IPS-18c (cell line): Measurements from ENCODE around the gene FBXO48.

Experiments
- H3K4me3 ChIP-seq: 2 replicates; pipeline ENCODE4 v1.7.0; 2013; ENCODE audit warnings: low read depth, mild to moderate bottlenecking, low read length, moderate library complexity; ENCODE audit not compliant: insufficient read depth
- H3K9me3 ChIP-seq: one replicate; pipeline ENCODE4 v1.6.1; 2013; ENCODE audit warnings: mild to moderate bottlenecking, low read length, moderate library complexity; ENCODE audit not compliant: control insufficient read depth, insufficient read depth

Gene FBXO48

DNA sequence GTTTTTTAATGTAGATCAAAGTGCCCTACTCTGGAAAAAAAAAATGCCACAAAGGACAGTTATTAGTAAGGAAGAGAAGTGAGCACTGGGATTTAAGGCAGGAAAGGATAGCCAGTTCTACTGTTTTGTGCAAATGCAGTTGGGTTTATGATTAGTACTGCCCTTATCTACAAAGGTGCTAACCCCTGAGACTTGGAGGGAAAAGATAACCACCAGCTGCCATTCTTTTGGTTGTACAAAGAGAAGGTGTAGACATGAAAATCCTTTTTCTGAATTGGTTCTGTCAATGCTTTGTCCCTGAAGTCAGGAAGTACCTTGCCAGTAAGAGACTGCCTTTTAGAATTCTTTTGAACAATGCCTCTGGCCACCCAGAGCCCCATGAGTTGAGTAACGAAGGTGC, 11.6 kb upstream of the FBXO48 start:
- Histone ChIP-seq H3K4me3 (no peak overlapping the region), H3K9me3 (no peaks in the 10 kb centered on the region)

DNA sequence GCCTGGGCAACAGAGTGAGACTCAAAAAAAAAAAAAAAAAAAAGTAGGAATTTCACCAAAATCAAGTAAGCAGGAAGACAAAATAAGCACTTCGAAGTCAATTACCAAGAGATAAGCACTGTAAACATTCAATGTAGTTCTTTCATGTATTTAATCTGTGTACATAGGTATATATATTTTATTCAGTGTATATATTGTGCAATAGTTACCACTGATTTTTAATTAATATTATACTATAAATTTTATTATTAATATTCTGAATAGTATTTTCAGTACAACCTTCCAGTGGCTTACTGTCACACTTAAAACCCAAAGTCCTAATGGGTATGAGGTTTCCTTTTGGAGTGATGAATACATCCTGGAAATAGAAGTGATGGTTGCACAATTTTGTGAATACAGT, 9.4 kb upstream of the FBXO48 start:
- H3K9me3 ChIP-seq, result no peaks in the 10 kb centered on the region
- H3K4me3 ChIP-seq, result no peak overlapping the region

DNA sequence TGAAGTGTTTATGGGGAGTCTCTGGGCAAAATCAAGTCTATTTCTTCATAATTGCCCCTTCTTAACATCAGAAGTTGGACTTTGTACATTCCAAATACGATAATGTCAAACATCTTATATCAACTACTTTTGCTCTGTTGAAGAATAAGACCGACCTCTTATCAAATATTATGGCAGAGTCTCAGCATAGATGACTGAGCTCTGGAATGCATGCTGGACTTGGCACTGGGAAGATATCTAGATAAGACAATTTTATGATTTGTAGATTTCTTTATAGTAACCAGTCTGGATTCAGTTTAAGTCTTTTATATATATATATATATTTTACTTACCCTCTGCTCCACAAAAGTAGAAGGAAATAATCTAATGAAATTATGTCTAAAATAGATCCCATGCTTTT, 8.5 kb upstream of the FBXO48 start:
- H3K9me3 ChIP-seq, result no peaks in the 10 kb centered on the region
- H3K4me3 ChIP-seq, result no peak overlapping the region

DNA sequence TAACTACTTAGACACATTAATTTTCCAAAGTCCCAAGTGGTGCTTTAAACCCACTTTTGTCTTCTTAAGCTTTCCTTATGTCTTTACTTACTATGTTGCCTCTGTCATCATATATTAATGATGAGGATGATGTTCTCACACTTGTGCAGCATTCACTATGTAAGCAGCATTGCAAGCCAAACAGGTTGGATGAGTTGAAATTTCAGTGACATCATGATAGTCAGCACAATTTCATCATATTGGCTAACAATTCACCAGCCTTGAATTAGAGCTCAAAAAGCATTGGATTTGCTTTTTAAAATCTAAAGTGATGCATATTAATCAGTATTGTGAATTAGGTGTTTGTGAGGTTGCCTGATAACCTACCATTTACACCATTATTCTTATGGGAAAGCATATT, 8.0 kb upstream of the FBXO48 start:
- H3K9me3 ChIP-seq, result no peaks in the 10 kb centered on the region
- no peak overlapping the region for H3K4me3 ChIP-seq

DNA sequence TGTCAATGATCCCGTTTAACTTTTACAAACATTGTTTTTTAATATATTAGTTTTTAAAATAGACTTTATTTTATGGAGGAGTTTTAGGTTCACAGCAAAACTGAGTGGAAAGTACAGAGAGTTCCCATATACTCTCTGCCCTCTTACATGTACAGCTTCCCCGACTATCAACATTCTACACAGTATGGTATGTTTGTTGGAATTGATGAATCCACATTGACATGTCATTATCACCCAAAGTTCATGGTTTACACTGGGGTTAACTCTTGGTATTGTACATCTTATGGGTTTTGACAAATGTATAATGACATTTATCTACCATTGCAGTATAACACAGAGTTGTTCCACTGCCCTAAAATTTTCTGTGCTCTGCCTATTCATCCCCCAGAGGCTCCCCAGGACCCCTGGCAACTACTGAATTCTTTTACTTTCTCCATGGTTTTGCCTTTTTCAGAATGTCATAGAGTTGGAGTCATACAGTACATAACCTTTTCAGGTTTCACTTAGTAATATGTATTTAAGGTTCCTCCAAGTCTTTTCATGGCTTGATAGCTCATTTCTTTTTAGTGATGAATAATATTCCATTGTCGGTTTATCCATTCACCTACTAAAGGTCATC, 5.8 kb upstream of the FBXO48 start:
- no peak overlapping the region for H3K4me3 ChIP-seq

DNA sequence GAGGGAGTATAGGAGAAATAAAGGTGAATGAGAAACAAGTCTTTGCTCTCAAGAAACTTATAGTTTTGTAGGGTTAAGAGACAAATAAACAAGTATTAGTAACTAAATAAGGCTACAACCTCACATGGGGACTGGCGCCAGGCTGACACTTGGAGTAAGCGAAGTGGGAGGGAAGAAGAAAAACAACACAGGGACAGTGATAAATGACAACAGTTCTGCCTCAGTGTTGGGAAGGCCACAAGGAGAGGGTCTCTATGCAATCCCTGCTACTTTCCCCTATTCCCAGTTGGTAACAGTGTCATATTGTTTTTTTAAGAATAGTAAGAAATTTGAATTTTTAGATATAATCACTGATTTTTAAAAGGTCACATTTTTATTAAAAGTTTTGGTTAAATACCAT, 4.3 kb upstream of the FBXO48 start:
- no peaks in the 10 kb centered on the region for H3K9me3 ChIP-seq
- no peak overlapping the region for H3K4me3 ChIP-seq

More for the DNA sequence above, 5.8 kb upstream of the FBXO48 start:
- no peaks in the 10 kb centered on the region for H3K9me3 ChIP-seq

DNA sequence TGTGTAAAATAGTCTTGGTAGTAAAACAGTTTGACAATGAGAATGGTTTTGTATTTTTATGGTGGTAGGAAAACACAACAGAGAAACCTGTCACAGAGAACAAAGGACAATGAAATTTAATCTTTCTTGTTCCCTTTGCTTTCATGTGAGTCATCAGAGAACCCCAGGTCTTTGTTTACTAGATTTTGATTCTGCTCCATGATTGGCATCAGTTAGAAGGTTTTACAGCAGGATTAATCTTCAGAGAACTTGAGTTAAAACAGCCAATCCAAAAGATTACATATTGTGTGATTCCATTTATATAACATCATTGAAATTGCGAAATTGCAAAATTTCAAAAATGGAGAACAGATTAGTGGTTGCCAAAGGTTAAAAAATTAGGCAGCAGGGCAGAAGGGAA, 2.8 kb upstream of the FBXO48 start:
- Histone ChIP-seq H3K4me3 (no peak overlapping the region), H3K9me3 (no peaks in the 10 kb centered on the region)

DNA sequence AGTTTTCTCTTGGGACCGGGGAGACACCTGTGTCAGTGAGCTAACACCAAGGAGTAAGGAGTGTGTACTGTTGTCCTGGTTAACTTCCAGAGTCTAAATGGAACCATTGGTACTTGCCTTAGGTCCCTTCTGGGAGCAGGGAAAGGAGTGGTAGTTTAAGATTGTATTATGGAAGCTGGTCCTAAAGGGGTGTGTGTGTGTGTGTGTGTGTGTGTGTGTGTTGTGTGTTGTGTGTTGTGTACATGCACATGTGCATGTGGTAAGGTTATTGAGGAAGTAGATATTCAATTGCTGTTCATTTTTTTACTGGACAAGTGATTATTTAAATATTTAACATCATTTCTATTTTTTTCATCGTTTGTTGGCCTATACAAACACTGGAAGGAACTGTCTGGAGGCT, 1.7 kb upstream of the FBXO48 start:
- H3K9me3 ChIP-seq, result no peaks in the 10 kb centered on the region
- H3K4me3 ChIP-seq, result no peak overlapping the region

DNA sequence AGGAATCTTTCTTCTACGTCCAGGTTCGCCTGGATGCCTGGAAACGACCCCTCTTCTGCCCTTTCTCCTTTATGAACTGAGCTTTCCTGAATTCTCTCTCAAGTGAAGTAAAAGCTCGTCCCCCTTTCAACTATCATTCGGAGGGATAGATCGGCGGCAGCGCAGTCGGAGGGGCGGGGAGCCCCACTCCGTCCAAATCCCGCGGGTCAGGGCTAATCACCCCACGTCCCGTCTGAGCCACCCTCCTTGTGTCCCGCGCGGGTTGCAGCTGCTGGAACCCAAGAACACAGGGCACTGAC, 367 bp downstream of the FBXO48 start:
- Histone ChIP-seq H3K9me3 (peaks cover 2% of the 10 kb centered on the region), H3K4me3 (peak overlapping the region; percentile 90)

DNA sequence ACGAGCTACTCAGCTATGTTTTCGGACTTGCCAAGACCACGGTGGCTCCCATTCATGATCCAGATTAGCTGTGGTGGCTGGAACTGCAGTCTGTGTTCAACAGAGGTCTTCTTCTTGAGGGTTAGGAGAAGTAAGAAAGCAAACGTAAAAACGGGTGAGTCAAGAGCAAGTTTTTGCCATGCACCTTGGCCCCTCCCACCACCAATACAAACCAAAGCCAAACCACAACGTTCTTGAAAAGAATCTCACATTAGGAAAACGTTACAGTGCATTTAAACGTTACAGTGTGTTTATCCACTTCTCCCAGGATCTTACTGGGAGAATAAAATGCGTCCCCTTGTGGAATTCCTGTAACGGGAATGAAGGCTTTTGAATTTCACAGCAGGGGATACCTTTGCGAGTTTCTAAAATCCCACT, 725 bp downstream of the FBXO48 start:
- Histone ChIP-seq H3K9me3 (peaks cover 2% of the 10 kb centered on the region), H3K4me3 (peak overlapping the region; percentile 90)

DNA sequence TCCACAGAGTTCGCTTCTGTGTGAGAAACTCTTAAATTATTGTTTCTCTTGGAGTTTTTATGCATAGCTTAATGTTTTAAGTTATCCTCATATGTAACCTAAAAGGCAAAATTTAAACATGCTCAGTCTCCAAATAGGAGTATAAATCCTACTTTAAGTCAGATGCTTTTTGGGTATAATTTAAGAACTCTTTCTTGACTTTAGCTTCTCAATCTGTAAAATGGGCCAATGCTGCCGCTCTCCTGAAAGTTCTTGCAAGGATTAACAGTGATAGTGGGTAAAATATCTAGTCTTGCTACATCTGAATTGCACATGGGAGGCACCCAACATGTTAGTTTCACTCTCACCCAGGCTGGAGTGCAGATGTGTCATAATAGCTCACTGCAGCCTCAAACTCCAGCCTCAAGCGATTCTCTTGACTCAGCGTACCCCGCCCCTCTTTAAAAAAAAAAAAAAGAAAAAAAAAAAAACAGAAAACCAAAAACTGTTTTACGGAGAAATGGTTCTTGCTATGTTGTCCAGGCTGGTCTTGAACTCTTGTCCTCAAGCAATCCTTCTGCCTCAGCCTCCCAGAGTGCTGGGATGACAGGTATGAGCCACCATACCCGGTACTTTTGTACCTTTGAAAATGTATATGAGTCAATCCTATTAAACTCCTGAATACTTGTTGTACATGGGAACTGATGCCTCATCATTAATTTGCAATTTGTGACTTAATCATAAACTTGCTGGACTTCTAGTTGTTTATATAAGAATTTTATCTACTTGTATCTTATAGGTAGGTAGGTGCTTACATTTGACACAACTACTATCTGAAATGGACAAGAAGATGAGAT, 1.8 kb downstream of the FBXO48 start:
- peaks cover 2% of the 10 kb centered on the region for H3K9me3 ChIP-seq
- H3K4me3 ChIP-seq, result no peak overlapping the region

DNA sequence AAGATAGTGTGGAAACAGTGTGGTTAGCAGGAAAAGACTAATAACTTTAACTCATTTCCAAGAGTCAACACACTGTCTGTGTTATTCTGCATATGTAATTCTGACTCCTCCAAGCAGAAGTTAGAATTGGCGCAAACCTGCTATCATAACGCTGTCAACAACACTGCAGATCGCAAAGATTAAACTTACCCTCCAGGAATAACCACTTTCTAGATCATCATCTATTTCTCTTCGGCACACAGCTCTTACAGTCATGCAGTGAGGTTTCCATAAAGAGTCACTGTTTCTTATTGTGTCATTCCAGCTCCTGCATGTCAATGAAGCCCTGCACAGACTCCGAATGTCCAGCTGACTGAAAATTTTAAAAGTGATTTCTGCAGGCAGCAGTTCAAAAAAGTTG, 2.4 kb downstream of the FBXO48 start:
- Histone ChIP-seq H3K4me3 (no peak overlapping the region), H3K9me3 (peaks cover 2% of the 10 kb centered on the region)

DNA sequence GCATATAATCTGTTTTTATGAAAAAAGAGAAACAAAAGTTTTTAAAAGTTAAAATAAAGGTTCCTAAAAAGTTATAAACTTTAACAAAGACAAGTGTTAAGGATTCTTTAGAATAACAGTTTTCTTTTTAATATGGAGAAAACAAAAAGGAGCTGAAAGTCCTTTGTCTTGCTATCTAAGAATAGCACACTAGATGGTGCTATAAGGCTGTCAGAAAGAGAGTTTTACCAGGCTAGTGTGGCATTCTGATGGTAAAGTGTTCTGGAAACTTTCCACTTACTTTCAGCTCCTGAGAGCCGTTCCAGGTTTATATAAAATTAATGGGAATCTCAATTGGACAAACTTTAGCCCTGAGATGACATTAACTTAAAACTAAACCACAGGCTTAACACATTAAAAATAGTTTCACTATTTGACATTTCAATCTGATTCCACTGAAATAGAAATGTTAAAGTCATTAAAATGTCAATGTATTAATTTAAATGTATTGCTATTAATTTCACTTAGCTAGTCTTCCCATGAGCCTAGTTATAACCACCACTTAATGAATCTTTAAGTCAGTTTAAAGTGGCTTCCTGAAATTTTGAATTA, 3.7 kb downstream of the FBXO48 start:
- Histone ChIP-seq H3K9me3 (peaks cover 2% of the 10 kb centered on the region), H3K4me3 (no peak overlapping the region)

DNA sequence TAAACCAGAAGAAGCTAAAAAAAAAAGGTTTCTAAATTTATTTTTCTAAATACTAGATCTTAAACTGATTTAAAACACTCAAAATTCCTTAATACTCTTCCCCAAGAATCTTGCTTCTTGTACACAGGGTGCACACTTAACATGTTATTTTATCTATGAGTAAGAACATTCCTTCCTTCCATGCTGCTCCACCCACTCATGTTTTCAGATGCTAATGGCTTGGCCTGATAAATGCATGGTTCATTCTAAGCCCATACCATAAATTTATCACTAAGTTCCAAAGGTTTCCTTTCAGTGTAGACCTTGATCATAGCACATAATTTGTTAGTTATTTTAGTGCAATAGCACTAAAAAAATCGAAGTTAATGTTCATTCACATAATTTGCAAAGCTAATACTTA, 8.1 kb downstream of the FBXO48 start:
- Histone ChIP-seq H3K4me3 (no peak overlapping the region), H3K9me3 (peaks cover 2% of the 10 kb centered on the region)

DNA sequence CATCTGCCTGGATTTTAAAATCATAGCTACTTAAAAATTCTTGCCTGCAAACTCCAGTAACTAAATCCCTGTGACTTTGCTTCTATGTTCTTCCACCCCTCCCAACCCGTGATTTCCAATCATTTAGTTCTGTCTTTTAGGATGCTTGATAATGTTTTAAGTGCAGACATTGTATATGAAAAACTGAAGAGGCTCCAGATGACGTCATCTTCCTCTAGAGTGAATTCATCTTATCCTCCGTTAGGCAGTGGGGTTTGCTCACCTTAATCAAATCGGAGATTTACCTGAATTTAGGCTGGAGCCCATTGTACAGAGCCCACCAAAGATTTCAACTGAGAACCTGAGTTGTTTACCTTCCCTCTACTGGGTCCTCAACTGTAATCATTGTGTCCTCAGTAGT, 10.9 kb downstream of the FBXO48 start:
- H3K4me3 ChIP-seq, result no peak overlapping the region

DNA sequence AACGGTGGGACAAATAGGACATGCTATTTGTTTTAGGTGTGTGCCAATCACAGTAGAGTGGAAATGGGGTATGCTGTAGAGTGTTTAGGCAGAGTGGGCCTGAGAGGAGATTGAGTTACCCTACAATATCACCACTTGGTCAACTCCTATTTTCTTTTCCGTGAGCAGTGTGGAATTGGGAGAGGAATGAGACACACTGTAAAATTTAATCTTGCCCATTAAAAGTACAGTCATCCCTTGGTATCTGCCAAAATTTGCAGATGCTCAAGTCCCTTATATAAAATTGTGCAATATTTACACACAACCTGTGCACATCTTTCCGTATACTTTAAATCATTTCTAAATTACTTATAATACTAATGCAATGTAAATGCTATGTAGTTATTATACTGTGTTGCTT, 12.4 kb downstream of the FBXO48 start:
- Histone ChIP-seq H3K9me3 (no peaks in the 10 kb centered on the region), H3K4me3 (no peak overlapping the region)

More for the DNA sequence above, 10.9 kb downstream of the FBXO48 start:
- no peaks in the 10 kb centered on the region for H3K9me3 ChIP-seq

DNA sequence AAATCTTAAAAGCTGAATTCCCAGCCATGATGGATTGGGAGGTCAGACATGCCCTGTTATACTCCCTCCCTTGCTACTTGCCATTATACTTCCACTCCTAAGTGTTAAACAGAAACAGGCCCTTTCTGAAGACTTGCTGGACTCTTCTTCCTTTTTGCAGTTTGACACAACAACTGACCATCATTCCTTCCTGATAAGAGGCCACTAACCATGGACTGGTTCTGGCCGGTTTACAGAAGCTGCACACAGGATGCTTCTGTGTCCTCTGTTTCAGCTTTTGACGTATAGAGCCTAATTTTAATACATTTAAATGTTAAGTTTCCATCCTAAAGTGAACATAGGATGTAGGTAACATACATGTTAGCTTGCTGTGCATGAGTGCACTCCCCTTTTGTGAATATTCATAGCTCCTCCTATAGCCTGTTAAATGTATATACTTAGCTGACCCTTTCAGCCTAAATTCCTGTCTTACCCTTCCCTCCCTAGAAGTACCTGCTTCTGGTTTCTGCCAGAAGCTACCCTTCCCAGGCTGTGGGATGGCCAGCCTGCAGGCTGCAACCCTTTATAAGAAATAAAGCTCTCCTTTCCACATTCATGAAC, 13.2 kb downstream of the FBXO48 start:
- H3K4me3 ChIP-seq, result no peak overlapping the region
- no peaks in the 10 kb centered on the region for H3K9me3 ChIP-seq
